GM21723 (cell line): ENCODE results near the gene TCEA2.
"Not testable (repeated sequence)": the region's sequence is repeated elsewhere in the genome, so short reads cannot be mapped to it uniquely, and the experiment has no call there.

Experiments
- ATAC-seq: cut with Tn5 transposase; IDR thresholded peaks from one replicate; pipeline ENCODE4 v1.9.1; 2021; ENCODE audit warnings: mild to moderate bottlenecking, moderate library complexity; ENCODE audit not compliant: unreplicated experiment

The TCEA2 gene

DNA sequence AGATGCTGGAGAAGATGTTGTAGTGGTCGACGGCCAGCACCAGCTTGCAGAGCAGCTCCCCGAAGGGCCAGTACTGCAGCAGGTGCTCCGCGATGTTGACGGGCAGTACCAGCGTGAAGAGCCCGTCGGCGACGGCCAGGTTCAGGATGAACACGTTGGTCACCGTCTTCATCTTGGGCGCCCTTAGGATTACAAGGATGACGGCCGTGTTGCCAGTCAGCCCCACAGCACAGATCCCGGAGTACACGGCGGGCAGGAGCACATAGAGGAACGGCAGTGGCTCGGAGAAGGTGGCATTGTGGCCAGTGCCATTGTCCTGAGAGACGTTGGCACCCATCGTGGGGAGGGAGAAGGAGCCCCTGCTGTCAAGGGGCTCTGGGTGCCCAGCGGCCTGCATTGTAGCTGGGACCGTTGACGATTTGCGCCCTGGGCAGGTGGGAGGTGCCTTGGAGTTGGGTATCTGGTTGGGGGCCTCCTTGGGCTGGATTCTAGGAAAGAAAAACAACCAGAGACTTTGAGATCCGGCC lies 43.5 kb downstream of the TCEA2 start:
- no peak for ATAC-seq

DNA sequence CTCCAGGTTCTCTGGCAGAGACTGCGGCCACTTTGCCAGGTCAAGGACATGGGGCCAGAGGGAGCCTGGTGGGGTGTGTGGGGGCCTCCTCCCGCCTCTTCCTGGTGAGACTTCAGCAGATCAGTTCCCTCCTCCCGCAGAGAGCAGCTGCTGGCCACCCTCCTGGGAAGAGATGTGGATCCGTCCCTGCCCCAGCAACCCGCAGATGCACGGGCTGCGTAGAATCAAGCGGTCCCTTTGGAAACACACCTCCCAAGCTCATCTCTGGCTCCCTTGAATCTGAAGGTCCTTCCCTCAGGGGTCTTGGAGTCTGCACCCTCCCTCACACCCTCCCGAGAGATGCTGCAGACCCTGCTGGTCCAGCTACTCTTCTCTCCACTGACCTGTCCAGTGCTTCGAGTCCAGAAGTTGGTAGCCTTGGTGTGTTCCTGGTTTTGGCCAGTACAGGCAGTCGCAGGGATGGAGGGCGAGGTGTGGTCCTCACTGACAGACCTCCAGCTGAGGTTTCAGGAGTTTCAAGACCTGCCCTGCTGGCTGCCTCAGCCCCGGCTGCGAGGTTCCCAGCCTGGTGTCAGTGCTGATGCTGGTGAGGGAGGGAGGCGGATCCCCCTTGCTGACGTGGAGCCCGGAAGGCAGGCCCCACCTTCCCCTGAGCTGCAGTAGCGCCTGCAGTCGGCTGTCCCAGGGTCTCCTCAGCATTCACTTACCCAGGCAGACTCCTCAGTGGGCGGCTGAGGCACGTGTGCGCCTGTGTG lies 44.2 kb downstream of the TCEA2 start, which contains the start of gene NPBWR2:
Gene NPBWR2, minus strand, starts transcription at position 585 of the 755 bp plus-strand sequence. CDS start 734 bp downstream, outside the sequence.
- no peak for ATAC-seq

DNA sequence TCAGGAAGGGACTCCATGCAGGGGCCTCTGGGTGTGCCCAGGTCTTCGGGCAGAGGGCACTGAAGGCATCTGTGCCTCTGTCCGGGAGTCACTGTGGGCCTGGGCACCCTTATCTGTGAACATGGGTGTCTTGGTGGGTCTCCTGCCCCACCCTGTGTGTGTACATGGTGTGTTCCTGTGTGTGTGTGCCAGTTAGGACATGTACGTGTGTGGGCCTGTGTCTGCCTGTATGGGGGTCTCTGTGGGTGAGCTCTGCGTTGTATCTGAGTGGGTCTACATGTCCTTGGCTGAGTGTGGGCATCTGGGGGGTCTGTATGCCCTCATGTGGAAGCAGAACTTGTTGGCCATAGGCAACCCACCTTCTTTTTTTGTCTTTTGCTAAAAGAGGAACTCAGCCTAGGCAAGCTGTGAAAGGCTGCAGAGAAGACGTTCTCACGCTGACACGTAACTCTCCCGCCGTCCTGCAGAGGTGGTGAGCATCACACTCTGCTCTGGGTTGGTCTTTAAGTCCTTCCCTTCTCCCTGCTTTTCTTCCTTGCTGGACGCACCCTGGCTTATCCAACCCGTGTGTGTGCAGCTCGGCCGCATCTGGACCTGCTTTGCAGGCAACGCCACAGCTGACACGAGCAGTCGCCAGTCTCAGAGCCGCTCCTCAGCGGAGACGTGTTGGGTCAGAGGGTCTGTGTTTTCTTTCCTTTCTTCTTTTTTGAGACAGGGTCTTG lies 44.9 kb downstream of the TCEA2 start:
- ATAC-seq, result no peak

DNA sequence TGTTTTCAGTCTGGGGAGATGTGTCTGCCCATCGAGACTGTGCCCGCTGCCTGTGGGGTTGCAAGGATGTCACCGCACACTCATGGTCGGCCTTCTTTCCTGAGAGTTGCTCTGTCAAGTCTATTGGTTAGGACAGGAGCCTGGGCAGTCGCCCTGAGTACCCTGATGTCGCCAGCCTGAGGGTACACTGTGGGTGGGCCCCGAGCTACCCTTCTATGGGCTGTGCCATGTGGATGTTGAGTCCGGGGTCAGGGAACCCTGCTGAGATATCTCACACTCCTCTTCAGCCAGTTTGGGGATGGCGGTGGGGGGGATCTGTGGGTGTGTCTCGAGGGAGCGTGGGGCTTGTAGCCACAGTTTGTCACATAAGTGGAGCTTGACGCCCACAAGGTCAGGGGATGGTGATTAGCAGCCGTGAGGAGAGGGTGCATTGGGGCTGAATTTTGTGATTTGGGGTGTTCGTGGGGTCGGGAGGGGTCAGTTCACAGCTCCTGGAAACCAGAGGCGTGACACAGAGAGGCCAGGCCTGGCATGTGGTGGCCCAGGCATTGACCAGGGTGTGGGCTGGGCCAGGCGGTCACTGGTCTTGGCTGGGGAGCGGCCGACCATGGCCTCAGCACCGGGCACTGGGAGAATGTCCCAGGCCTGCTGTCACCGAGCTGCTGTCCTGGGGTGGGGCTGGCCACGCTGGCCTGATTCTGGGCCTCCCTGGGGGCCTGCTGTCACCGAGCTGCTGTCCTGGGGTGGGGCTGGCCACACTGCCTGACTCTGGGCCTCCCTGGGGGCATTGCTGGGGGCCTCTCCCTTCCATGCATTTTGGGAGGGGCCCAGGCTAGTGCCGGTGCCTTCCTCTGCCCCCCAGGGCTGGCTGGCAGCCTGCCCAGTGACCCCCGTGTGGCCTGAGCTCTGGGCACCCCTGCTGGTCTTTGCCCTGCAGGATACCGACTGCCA lies 46.0 kb downstream of the TCEA2 start:
- no peak for ATAC-seq

DNA sequence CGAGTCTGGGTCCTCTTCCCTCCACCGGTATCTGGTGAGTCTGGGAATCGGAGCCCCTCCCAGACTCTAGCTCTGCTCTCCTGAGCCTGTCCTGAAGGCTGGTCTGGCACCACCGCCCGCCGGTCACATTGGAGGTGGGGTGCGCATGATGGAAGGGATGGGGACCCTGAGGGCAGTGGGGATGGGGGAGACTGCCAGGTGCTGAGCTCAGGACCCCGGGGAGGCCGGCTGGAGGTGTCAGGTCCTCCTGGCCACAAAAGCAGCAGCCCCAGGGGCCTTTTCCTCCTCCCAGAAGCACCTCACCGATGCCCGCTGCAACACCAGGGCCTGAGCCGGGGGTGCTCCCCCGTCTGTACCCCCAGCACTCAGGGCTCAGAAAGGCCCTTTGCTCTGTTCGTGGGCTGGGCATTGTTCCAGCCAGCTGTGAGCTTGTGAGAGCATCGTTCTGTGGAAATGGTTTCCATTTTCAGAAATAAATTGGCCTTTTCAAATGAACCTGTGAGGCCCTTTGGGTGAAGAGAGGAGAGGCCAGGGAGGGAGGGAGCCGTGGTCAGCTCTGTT lies 46.9 kb downstream of the TCEA2 start:
- no peak for ATAC-seq

DNA sequence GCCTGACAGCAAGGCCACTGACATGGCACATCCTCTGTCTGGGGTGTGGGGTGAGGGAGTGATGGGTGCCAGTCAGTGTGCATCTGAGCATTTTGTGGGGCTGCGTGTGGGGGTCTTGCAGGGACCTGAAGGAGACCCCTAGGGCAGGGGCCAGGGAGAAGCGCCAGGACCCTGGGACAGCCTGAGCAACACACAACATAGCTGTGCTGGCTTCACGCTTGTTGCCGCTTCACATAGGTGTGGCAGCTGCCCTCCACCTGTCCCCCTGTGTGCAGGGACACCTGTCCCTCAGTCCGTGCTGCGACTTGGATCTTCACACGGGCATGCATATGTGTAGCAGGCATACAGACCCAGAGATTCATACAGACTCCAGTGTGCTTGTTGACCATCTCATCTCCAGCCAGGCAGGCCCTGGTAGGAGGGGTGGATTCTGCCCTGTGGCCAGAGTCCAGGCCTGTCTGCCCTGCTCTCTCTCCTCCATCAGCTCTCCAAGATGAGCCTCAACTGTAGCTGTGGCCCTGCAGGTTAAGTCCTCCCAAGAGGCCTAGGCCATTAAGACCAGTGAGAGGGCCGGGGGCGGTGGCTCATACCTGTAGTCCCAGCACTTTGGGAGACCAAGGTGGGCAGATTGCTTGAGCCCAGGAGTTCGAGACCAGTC lies 47.5 kb downstream of the TCEA2 start:
- no peak for ATAC-seq

DNA sequence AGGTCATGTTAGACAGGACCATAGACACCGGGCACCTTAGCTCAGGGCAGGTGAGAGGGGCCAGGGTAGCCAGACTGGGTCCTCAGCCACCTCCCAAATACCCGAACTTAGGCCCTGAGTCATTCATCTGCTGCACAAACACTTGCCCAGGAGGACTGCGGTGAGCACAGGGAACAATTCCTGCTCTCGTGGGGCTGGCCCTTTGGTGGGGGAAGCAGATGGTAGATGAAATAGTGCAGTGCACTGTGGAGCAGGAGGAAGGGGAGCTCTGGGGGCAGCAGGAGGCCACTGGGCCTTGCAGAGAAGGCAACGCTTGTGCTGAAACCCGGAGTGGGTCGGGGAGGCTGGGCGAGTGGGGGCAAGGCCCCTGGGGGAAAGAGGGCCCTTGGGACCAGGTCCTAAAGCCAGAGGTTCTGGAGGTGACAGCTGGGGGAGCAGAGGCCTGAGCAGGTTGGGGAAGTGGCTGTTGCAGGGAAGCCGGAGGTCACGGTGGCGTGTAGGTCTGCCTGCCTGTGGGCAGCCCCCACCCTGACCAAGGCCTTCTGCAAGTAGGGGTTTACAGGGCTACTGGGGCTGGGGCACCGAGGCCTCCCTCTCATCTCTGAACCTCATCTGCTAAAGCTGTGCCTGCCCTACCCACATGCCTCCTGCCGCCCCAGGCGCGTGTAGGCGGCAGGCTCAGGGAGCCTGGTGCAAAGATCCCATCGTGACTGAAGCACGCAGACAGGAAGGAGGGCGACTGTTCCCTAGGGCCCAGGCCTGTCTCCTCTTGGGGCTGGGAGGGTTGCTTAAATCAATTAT lies 49.0 kb downstream of the TCEA2 start:
- no peak for ATAC-seq

DNA sequence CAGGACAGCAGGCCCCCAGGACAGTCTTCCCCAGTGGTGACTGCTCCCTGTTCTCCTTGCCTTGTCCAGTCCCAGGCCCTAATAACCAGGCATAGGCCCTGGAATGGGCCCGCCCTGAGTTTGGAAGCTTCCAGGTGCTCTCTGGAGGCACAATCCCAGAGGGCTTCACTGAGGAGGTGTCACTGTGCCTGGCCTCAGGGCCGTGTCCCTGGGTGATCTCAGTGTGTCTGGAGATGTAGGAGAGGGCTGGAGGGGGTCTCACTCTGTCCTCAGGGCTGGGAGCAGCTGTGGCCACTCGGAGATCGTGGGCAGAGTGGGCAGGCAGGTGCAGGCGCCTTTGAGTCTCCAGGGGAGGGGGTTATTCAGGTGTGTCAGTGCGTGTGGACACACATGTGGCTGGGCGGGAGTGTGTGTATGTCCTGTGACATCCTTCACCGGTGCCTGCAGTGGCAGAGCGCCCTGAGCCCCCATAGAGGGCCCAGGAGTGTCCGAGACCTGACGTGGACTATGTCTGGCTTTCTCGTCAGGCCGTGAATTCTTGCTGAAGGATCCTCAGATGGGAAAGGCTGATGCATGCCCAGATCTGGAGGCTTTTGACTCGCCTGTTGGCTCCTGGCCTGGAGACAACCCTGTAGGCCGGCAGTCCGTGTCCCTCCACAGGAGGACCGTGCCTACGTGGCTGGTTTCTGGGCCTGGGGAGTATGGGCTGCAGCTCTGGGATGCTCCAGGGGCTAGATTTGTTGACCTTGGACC lies 49.9 kb downstream of the TCEA2 start:
- ATAC-seq, result no peak

DNA sequence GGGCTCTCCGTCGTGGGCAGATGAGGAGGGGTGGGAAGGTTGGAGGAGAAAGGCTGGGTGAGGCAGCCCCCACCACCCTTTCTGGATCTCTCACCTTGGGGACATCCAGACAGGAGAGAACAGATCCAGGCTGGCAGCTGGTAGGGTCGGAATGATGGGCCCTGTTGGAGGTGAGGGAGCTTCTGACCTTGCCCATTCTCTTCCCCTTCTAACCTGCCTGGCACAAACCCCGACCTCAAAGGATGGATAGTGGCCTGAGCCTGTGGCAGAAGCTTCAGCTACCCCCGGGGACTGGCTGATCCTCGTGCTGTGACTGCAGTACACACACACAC lies 50.4 kb downstream of the TCEA2 start:
- no peak for ATAC-seq

DNA sequence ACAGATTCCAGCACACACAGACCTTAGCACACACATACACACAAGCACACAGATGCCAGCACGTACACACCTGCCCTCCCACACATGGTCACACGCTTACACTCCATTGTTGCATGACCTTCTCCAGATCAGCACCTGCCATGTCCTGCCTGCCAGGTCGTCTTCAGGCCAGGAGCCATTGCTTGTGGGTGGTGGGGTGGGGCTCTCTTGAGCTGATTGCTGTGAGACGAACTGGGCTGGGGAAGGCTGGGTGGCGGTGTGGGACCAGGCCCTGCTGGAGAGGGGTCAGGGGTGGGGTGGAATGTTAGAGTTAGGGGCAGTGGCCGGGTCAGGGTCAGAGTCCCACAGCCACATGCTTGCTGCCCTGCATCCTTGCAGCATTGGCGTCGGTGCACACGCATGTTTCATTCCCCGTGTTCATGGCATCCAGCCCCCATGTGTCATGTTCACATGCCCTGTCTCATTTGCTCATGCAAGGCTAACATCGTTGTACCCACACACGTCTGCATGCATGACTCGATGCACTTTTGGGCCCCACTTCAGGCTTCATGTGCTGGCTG lies 50.9 kb downstream of the TCEA2 start:
- no peak for ATAC-seq

DNA sequence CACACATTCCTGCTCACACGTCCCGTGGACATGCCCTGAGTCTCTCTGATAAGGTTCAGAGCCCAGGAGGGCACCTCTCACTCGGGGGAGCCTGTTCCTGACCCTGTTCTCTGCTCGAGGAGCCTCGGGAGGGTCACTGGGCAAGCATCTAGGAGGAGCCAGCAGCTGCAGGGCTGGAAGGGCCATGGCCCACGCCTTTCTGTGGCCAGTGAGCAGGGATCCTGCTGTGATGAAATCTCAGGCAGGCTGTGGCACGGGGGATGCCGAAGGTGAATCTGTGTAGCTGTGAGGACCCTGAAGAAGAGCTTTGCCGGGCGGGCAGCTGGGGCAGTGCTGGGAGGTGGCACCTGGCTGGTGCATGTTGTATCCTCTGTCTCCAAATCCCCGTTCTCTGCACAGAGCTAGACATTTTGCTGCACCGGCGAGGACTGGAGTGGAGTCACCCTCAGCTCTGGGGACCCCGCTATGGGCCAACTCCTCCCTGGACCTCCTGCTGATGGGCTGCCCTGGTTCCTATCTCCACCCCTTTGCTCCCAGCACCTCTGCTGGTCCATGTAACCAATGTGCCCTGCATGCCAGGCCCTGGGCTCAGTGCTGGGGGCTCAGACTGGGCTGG lies 51.5 kb downstream of the TCEA2 start:
- ATAC-seq, result no peak

DNA sequence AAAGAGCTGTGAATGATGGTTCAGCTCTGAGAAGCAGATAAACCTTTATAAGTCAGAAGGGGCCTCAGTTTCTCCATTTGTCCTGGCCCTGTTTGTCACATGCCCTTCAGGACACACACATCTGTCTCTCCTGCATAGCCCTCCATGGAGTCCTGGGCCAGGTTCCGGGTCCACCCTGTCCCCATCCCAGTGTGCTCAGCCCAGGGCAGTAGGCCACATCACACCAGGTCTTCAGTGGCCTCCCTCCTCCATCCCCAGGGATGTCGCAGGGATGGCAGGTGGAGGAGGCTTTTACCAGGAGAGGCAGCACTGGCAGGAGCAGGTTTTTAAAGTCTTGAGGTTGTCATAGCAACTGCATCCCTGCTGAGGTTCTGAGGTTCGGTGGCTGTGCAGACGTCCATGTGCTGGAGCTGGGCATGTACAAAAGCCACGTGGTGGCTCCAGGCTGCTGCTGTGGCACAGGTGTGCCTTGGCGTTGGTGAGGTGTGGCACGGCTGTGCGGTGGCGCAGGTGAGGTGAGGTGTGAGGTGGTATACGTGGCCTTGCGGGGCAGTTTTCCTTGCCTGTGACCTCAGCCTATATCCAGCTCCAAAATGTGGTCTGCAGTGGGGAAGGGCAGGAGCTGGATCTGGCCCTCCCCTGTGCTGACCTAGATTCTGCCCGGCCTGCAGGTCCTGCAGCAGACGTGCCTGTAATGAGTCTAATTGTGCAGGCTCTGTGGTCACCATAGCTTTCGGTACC lies 52.3 kb downstream of the TCEA2 start:
- ATAC-seq, result no peak

DNA sequence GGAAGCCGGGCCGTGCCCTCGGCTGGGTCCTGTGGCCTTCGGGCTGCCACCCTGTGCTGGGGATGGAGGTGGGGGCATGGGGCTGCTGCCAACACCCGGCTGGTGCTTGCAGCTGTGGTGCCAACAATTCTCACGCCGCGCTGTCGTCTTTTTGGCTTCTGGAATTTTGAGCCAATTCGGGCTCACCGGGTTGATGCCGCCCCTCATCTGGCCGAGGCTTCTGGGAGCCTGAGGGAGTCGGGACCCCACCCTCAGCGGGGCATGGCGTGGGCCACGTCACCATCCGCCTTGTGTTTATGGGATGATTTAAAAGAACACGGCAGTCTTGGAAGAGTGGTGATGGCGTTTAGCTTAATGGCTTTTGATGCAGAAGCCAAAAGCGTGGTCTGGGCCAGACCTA lies 53.0 kb downstream of the TCEA2 start:
- ATAC-seq, result no peak

DNA sequence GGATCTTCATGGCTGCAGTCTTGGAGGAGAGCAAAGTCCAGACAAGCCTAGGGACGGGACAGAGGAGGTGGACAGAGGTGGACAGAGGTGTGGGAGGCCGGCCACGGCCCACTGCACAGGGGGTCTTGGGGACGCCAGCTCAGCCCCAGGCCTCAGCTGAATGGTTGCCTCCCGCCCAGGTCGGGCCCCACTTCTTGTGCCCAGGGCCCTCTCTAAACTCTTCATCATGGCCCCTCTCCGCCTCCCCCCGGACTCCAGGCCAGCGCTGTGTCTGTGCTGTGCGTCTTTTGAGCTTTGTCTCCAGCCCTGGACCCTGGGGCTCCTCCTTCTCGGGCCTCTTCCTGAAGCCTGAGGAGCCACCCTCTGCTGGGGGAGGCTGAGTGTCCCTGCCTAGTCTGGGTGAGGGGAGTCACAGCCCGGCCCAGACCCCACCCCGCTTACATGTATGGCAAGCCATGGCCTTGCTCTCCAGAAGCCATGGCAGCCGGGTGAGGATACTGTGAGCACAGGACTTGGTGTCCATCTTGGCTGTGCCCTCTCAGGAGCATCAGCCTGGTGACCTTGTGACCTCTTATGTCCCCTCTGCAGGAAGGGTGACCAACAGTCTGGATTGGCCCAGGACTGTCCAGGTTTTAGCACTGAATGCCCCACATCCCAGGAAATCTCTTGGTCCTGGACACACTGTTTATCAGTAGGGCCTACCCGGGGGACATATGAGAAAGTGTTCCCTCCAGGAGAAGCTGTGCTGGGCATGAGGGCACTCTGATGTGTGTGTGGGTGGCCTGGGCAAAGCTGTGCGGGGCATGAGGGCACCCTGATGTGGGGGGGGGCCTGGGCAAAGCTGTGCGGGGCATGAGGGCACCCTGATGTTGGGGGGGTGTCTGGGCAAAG lies 53.8 kb downstream of the TCEA2 start:
- ATAC-seq, result no peak

DNA sequence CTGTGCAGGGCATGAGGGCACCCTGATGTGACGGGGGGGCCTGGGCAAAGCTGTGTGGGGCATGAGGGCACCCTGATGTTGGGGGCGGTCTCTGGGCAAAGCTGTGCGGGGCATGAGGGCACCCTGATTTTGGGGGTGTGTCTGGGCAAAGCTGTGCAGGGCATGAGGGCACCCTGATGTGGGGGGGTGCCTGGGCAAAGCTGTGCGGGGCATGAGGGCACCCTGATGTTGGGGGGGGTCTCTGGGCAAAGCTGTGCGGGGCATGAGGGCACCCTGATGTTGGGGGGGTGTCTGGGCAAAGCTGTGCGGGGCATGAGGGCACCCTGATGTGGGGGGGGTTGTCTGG lies 54.4 kb downstream of the TCEA2 start:
- ATAC-seq, result not testable (repeated sequence)

DNA sequence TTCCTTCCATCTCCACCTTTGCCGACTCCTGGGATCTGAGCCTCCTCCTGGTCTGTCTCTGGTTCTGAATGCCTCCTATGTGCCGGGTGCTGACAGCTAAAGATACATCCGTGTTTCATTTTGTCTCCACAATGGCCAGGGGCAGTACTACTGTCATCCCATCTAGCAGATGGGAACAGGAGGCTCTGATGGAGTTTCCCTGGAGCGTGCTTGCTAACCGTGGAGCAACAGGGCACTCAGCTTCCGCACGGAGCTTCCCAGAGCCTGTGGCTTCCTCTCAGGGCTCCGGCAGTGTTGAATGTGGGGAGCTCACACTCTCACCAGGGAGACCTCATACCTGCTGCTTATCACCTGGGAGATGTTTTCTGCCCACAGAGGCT lies 56.3 kb downstream of the TCEA2 start:
- no peak for ATAC-seq
